A549 (cell line): ENCODE results near the gene CFAP77.

ENCODE experiments used
- CEBPB ChIP-seq, 2 experiments: fragments of >200 bp in 1 of 2; sonication (Bioruptor Twin) in 1 of 2; formaldehyde crosslinking in 1 of 2; IDR thresholded peaks; 2 replicates each; pipeline ENCODE4 v1.6.1; 2012 to 2016
- EP300 ChIP-seq, 2 experiments: fragments of >200 bp; sonication (Bioruptor Twin); formaldehyde crosslinking; IDR thresholded peaks; 2 replicates in 1 of 2; 3 replicates in 1 of 2; pipeline ENCODE4 v1.6.1; 2016 to 2017
- ESRRA ChIP-seq: fragments of 150-350 bp; IDR thresholded peaks from 2 replicates; pipeline ENCODE4 v1.6.1; 2014; ENCODE audit warnings: mild to moderate bottlenecking, low read length, borderline replicate concordance
- KDM1A ChIP-seq: fragments of 200-600 bp; sonication (generic); IDR thresholded peaks from 2 replicates; pipeline ENCODE4 v1.6.1; 2016; ENCODE audit warnings: low read depth, mild to moderate bottlenecking
- MAZ ChIP-seq: fragments of 150-350 bp; IDR thresholded peaks from 2 replicates; pipeline ENCODE4 v1.6.1; 2014; ENCODE audit warnings: antibody characterized with exemption, low read depth, low read length, borderline replicate concordance
- MYC ChIP-seq: IDR thresholded peaks from 2 replicates; pipeline ENCODE4 v1.6.1; 2012; ENCODE audit warnings: mild to moderate bottlenecking, inconsistent platforms, low read length, improper control_type of control experiment, borderline replicate concordance
- NFE2L2 ChIP-seq: fragments of 150-350 bp; conservative IDR thresholded peaks from 2 replicates; pipeline ENCODE4 v1.6.1; 2014; ENCODE audit warnings: low read length
- POLR2A ChIP-seq: IDR thresholded peaks from 2 replicates; pipeline ENCODE4 v1.6.1; 2012; ENCODE audit warnings: mild to moderate bottlenecking, low read length
- RAD21 ChIP-seq, 2 experiments: fragments of >200 bp in 1 of 2; sonication (Bioruptor Twin) in 1 of 2; formaldehyde crosslinking in 1 of 2; IDR thresholded peaks in 1 of 2; conservative IDR thresholded peaks in 1 of 2; 2 replicates in 1 of 2; 3 replicates in 1 of 2; pipeline ENCODE4 v1.6.1; 2012 to 2018; ENCODE audit warnings: inconsistent platforms in 1 of 2
- RCOR1 ChIP-seq: fragments of 150-350 bp; IDR thresholded peaks from 2 replicates; pipeline ENCODE4 v1.6.1; 2014; ENCODE audit warnings: antibody characterized with exemption, low read length, low read depth
- RFX5 ChIP-seq: fragments of 450-650 bp; IDR thresholded peaks from 2 replicates; pipeline ENCODE4 v1.7.1; 2014; ENCODE audit warnings: antibody characterized with exemption, mild to moderate bottlenecking, moderate library complexity
- TF ChIP-seq, protein P1 (sequence below): fragments of >200 bp; sonication (Bioruptor Twin); formaldehyde crosslinking; IDR thresholded peaks from 3 replicates; pipeline ENCODE4 v1.5.1; 2016
- TF ChIP-seq, protein P2 (sequence below): IDR thresholded peaks from 2 replicates; pipeline ENCODE4 v1.6.1; 2012

DNA sequence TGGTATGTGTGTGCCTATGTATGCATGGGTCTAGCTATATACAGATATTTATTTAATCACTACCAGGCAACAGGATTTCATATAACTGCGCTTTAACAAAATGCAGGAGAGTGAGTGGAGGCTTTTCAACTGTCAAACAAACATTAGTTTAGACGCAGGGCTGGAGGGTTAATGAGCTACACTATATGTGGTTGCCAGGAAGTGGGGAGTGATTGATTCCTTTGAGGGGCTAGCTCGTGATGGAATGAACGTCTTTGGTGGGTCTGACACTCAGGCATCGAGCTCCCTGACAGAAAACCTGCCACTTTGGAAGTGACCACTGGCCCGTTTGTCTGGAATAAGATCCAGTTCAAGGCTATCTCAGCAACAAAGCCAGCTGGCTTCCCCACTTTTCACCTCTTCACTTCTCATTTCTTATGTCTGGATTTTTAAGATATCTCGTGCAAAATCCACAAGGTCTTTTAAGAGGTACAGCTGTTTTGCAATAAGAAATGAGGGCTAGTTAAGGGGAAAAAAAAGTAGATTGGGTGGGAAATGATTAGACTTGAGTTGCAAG is 78.0 kb downstream of the CFAP77 start:
- TF ChIP-seq EP300 (IDR thresholded peaks at IDR 0.05) = no peak
- TF ChIP-seq, protein P1, sequence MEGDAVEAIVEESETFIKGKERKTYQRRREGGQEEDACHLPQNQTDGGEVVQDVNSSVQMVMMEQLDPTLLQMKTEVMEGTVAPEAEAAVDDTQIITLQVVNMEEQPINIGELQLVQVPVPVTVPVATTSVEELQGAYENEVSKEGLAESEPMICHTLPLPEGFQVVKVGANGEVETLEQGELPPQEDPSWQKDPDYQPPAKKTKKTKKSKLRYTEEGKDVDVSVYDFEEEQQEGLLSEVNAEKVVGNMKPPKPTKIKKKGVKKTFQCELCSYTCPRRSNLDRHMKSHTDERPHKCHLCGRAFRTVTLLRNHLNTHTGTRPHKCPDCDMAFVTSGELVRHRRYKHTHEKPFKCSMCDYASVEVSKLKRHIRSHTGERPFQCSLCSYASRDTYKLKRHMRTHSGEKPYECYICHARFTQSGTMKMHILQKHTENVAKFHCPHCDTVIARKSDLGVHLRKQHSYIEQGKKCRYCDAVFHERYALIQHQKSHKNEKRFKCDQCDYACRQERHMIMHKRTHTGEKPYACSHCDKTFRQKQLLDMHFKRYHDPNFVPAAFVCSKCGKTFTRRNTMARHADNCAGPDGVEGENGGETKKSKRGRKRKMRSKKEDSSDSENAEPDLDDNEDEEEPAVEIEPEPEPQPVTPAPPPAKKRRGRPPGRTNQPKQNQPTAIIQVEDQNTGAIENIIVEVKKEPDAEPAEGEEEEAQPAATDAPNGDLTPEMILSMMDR = no peak
- TF ChIP-seq POLR2A = no peak
- no peak for TF ChIP-seq ESRRA
- TF ChIP-seq MYC = no peak
- TF ChIP-seq NFE2L2 = no peak
- no peak for TF ChIP-seq RCOR1
- TF ChIP-seq RAD21 (conservative IDR thresholded peaks at IDR 0.05 in 1 of 2, IDR thresholded peaks at IDR 0.05 in 1 of 2) = no peak
- no peak for TF ChIP-seq CEBPB (IDR thresholded peaks at IDR 0.05)
- TF ChIP-seq, protein P2, sequence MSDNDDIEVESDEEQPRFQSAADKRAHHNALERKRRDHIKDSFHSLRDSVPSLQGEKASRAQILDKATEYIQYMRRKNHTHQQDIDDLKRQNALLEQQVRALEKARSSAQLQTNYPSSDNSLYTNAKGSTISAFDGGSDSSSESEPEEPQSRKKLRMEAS = no peak
- TF ChIP-seq RFX5 = no peak
- no peak for TF ChIP-seq KDM1A
- TF ChIP-seq MAZ = no peak
